DND-41 (cell line): ENCODE data around the gene NR3C1.

Source experiments
- EZH2 ChIP-seq: IDR thresholded peaks from 3 replicates; pipeline ENCODE4 v1.6.1; 2012; ENCODE audit warnings: borderline replicate concordance, low read depth, mild to moderate bottlenecking, moderate library complexity, low read length, inconsistent platforms; ENCODE audit not compliant: severe bottlenecking
- TF ChIP-seq, protein P1 (sequence below): IDR thresholded peaks from 2 replicates; pipeline ENCODE4 v1.5.1; 2012; ENCODE audit warnings: borderline replicate concordance, low read length, moderate library complexity, mild to moderate bottlenecking; ENCODE audit not compliant: poor library complexity, severe bottlenecking; ENCODE audit errors: extremely low read depth

DNA sequence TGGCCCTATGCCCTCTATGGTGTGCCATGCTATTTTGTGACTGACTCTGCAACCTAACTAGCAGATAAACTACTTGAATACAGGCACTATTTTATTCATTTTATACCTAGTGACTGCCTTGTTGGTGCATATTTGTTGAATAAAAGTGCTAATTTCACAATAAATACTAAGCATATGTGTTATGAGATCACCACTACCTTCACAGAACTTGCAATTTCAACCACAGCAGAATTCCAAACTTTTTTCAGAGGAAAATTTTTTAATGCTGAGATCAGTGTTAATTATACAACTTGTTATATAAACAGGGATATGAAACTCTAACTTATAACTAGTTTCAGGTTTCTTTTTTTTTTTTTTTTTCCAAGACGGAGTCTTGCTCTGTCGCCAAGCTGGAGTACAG is 94.8 kb downstream of the NR3C1 start:
- TF ChIP-seq, protein P1, sequence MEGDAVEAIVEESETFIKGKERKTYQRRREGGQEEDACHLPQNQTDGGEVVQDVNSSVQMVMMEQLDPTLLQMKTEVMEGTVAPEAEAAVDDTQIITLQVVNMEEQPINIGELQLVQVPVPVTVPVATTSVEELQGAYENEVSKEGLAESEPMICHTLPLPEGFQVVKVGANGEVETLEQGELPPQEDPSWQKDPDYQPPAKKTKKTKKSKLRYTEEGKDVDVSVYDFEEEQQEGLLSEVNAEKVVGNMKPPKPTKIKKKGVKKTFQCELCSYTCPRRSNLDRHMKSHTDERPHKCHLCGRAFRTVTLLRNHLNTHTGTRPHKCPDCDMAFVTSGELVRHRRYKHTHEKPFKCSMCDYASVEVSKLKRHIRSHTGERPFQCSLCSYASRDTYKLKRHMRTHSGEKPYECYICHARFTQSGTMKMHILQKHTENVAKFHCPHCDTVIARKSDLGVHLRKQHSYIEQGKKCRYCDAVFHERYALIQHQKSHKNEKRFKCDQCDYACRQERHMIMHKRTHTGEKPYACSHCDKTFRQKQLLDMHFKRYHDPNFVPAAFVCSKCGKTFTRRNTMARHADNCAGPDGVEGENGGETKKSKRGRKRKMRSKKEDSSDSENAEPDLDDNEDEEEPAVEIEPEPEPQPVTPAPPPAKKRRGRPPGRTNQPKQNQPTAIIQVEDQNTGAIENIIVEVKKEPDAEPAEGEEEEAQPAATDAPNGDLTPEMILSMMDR, result no peak
- no peak for TF ChIP-seq EZH2
